ENCODE measurements around the gene MCM8. TPM values are rescaled to one million over a fixed set of nuclear protein-coding genes. Genes with fewer than 3 reads are reported as not detected.

MCM8 gene
- 47.8 and 53.3 TPM in 2 replicates for total RNA-seq (2014; rRNA removed; shearing (Covaris generic))

- DNase-seq (ENCODE audit: low read depth): peak; percentile 99
Observed at GRCh38 chr20:5950271-5951031, at the start of gene MCM8, which contains the start of gene TRMT6. TSS of gene MCM8 (plus strand) at chr20:5950652. CDS start at chr20:5952016, 1,364 bp downstream. TSS of gene TRMT6 (minus strand) at chr20:5950533. CDS start at chr20:5950405, 128 bp downstream.

GRCh38 chr20:5900908-5901307 lies 49.5 kb upstream of the MCM8 start:
- DNase-seq (ENCODE audit: low read depth): no peak

DNA sequence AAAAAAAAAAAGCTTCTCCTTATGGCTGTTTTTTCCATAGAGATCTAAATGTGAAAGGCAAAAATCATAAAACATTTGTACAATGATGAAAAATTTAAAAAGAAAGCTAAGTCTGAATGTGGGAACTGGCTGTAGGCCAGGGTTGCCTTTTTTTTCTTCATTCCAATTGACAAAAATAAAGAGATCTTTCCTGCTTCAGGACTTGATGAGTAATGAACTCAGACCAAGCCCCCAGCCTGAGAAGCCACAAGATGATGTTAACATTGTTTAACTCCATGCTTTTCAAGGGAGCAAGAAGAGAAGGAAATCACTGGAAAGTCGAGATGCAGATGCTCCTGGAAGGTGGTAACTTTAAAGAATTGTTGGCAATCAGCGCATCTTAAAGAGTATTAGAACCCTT lies 41.5 kb upstream of the MCM8 start:
- peak; percentile 20 for DNase-seq (ENCODE audit: low read depth)

DNA sequence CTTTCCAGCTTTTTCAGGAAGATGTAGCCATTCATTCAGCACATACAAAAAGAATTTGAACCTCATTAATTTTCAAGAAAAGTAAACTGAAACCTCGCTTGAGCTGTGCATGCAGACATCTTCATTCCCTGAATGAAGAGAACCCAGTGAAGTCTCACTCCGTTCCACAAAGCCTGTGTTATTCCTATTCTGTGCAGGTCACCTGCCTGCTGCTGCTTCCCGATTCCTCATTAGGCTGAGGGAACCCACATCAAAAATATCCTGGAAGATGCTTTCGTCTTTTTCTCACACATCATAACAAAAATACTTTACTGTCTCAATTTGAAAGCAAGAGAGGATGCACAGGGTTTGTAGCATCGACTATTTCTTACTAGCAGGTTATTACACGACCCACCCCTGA lies 40.3 kb upstream of the MCM8 start:
- DNase-seq (ENCODE audit: low read depth): no peak

- no peak for DNase-seq (ENCODE audit: low read depth)
Observed at GRCh38 chr20:5913166-5913565, 37.3 kb upstream of the MCM8 start.

DNA sequence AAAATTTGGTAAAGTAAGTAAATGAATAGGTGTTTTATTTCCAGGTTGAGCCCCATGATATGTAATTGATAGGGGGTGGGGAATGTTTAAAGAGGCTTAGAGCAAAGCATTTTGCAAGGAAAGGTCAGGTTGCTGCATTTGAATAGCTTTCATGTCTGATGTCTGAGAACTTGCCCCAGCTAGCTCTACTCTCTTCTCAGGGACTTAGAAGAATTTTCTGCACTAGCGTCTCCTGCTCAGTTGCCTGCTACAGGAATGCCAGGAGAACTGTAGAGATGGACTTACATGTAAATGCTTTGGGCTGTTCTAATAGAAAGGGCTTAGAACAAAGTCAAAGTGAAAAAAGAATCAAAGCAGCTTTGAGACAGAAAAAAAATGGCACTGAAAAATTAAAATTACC lies 35.6 kb upstream of the MCM8 start:
- DNase-seq (ENCODE audit: low read depth): no peak

GRCh38 chr20:5918856-5919625 lies 31.4 kb upstream of the MCM8 start:
- peak; percentile 83 for DNase-seq (ENCODE audit: low read depth)

- peak; percentile 37 for DNase-seq (ENCODE audit: low read depth)
Observed at GRCh38 chr20:5919626-5920544, 30.6 kb upstream of the MCM8 start.

GRCh38 chr20:5920581-5920980 lies 29.9 kb upstream of the MCM8 start:
- no peak for DNase-seq (ENCODE audit: low read depth)

DNA sequence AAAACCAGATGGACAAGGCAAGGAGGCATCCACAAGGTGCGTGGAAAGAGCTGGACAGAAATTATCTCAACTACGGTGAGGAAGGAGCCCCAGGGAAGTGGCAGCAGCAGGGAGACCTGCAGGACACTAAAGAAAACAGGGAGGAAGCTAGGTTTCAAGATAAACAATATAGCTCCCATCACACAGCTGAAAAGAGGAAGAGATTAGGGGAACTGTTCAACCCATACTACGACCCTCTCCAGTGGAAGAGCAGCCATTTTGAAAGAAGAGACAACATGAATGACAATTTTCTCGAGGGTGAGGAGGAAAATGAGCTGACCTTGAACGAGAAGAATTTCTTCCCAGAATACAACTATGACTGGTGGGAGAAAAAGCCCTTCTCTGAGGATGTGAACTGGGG lies 27.0 kb upstream of the MCM8 start:
- DNase-seq (ENCODE audit: low read depth): no peak

DNA sequence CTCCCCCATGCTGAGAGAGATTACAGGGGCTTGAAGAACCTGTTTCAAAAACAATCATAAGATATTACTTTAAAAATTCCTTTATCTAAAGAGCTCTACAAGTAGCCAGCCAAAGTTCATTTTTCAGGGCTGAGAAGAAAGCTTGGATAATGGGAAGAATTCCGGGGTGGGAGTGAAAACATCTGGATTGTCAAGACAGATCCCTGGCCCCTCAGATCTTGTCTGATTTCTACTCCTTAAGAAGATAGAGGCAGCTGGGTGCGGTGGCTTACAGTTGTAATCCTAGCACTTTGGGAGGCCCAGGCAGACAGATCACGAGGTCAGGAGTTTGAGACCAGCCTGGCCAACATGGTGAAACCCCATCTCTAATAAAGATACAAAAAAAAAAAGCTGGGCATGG lies 24.9 kb upstream of the MCM8 start:
- no peak for DNase-seq (ENCODE audit: low read depth)

GRCh38 chr20:5927749-5928462 lies 22.5 kb upstream of the MCM8 start:
- no peak for DNase-seq (ENCODE audit: low read depth)

DNA sequence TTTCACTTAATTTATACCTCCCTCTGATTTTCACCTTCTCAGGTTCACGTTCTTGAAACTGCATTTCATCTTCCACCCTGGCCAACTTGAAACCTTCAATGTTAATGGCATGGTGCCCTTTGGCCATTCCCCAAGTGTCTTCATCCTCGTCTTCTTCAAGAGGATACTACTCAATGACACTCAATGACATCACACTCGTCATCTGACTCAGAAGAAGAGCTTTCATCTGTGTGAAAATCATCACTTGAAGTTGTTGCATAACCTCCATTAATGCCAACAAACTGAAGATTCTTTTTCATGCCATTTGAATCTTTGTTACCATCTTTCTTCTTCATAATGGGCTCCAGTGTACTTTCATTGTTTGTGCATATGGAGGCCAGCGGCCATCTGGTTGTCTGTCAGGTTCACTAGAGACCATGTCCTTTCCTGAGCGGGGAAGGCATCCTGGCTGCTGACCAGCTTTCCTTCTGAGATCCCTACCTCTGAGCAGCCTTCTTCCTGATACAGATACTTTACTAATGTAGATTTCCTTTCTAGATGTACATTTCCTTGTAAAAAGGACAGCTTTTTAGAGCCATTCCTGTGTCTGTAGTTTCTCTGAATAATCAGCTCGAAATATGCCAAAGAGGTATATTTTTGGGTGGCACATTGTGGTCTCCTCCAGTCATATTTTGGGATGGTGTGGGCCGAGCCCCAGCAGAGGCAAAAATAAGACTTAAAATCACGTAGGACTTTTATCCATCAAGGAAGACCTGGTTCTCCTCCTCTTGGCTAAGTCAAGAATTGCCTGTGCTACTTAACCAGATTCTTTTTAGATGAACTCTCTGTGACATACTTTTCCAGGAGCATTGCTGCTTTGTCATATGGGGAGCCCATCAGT lies 21.4 kb upstream of the MCM8 start:
- peak; percentile 23 for DNase-seq (ENCODE audit: low read depth)

- DNase-seq (ENCODE audit: low read depth): no peak
Observed at GRCh38 chr20:5931411-5931810, 19.0 kb upstream of the MCM8 start.

- no peak for DNase-seq (ENCODE audit: low read depth)
Observed at GRCh38 chr20:5932796-5933195, 17.7 kb upstream of the MCM8 start.

- DNase-seq (ENCODE audit: low read depth): peak; percentile 42
Observed at GRCh38 chr20:5933802-5934436, 16.5 kb upstream of the MCM8 start.

- DNase-seq (ENCODE audit: low read depth): no peak
Observed at GRCh38 chr20:5935384-5935783, 15.1 kb upstream of the MCM8 start.

DNA sequence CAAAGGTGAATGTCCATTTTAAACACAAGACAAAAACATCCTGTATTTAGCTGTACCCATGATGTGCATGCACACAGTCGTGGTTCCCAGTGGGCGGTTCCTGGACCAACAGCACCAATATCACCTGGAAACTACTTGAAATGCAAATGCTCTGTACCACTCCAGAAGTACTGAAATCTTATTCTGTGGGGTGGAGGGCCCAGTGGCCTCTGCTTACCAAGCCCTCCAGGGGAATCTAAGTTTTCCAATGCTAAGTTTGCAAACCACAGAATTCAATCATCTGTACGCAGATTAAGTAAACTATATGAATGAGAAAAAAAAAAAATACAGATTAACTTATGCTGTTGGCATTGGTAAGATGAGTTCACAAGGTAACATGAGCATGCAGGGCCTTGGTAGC lies 14.2 kb upstream of the MCM8 start:
- no peak for DNase-seq (ENCODE audit: low read depth)

- DNase-seq (ENCODE audit: low read depth): no peak
Observed at GRCh38 chr20:5938456-5939029, 11.9 kb upstream of the MCM8 start.
